Panc1 (cell line): ENCODE measurements around the gene C1orf216. TPM values are rescaled to one million over a fixed set of nuclear protein-coding genes. Genes with fewer than 3 reads are reported as not detected.
"Not testable (repeated sequence)": the region's sequence is repeated elsewhere in the genome, so short reads cannot be mapped to it uniquely, and the experiment has no call there.

Experiments used
- ATAC-seq: fragments of 200-7000 bp; cut with Tn5 transposase; 2 replicates; pipeline ENCODE4 v1.9.1; 2020; ENCODE audit warnings: mild to moderate bottlenecking, moderate library complexity
- BruUV-seq: library from RNA; stranded (reverse); fragments of 400-500 nt; replicated peaks from 2 replicates; lab custom pipeline; 2021; lab: Mats Ljungman, UMichigan
- CTCF ChIA-PET: fragments of 300-600 bp; sonication (Branson Sonifier 250); formaldehyde crosslinking; loops from one replicate; lab custom pipeline; 2022; ENCODE audit warnings: antibody characterized with exemption; lab: Charles Lee
- POLR2A ChIA-PET: fragments of 300-600 bp; sonication (Branson Sonifier 250); formaldehyde crosslinking; loops from one replicate; lab custom pipeline; 2022; ENCODE audit warnings: antibody characterized with exemption; lab: Charles Lee
- DNase-seq: peaks from one replicate; pipeline ENCODE4 v3.0.0-alpha.2; 2010; ENCODE audit warnings: low read depth, low spot score
- H3K27ac ChIP-seq: 2 replicates; pipeline ENCODE4 v1.5.1; 2011; ENCODE audit warnings: mild to moderate bottlenecking, low read length, inconsistent platforms
- H3K27me3 ChIP-seq: fragments of 200-500 bp; sonication (Bioruptor generic); 2 replicates; pipeline ENCODE4 v1.6.0; 2014; ENCODE audit warnings: low read length, inconsistent platforms; ENCODE audit not compliant: control insufficient read depth, insufficient read depth
- H3K36me3 ChIP-seq: fragments of 200-500 bp; sonication (Bioruptor generic); 2 replicates; pipeline ENCODE4 v1.5.1; 2014; ENCODE audit warnings: inconsistent platforms, mild to moderate bottlenecking, low read length, moderate library complexity; ENCODE audit not compliant: control insufficient read depth, insufficient read depth
- H3K4me1 ChIP-seq: 2 replicates; pipeline ENCODE4 v1.5.1; 2011; ENCODE audit warnings: inconsistent platforms, mild to moderate bottlenecking, low read length, moderate library complexity; ENCODE audit not compliant: control insufficient read depth, insufficient read depth
- H3K4me3 ChIP-seq, 2 experiments: 2 replicates each; pipeline ENCODE4 v1.5.1; 2011 to 2012; ENCODE audit warnings: low read depth in 2 of 2, low read length in 2 of 2, mild to moderate bottlenecking in 2 of 2, inconsistent platforms in 1 of 2, moderate library complexity in 1 of 2
- H3K9me3 ChIP-seq: fragments of 200-500 bp; sonication (Bioruptor generic); 2 replicates; pipeline ENCODE4 v1.5.1; 2014; ENCODE audit warnings: low read depth, mild to moderate bottlenecking, inconsistent platforms, low read length, moderate library complexity; ENCODE audit not compliant: control insufficient read depth, insufficient read depth
- CTCF ChIP-seq: fragments of 450-650 bp; IDR thresholded peaks from 2 replicates; pipeline ENCODE4 v1.5.1; 2017; ENCODE audit warnings: mild to moderate bottlenecking
- POLR2AphosphoS5 ChIP-seq: IDR thresholded peaks from 2 replicates; pipeline ENCODE4 v1.6.1; 2012; ENCODE audit warnings: mild to moderate bottlenecking, low read depth, low read length, moderate library complexity
- REST ChIP-seq, 2 experiments: IDR thresholded peaks; 2 replicates each; pipeline ENCODE4 v1.6.1; 2011 to 2012; ENCODE audit warnings: low read depth in 2 of 2, control low read depth in 1 of 2, low read length in 1 of 2, mild to moderate bottlenecking in 1 of 2, moderate library complexity in 1 of 2; ENCODE audit not compliant: insufficient read depth in 1 of 2
- SIN3A ChIP-seq: IDR thresholded peaks from 2 replicates; pipeline ENCODE4 v1.6.1; 2012; ENCODE audit warnings: low read depth, mild to moderate bottlenecking, low read length, moderate library complexity, borderline replicate concordance; ENCODE audit not compliant: insufficient read depth
- TCF7L2 ChIP-seq: IDR thresholded peaks from 2 replicates; pipeline ENCODE4 v1.6.1; 2011; ENCODE audit warnings: mild to moderate bottlenecking, low read depth, low read length, inconsistent platforms
- in situ Hi-C: cut with HindIII; loops from 2 replicates; pipeline ENCODE4 v1.10.0; 2016; ENCODE audit warnings: low sequenced_read_pairs, low pct_unique_long_range_greater_than_20kb
- intact Hi-C: fragments of 100-400 bp; cut with micrococcal nuclease; formaldehyde crosslinking; loops from one replicate; pipeline ENCODE4 v1.10.0; 2022; ENCODE audit not compliant: unreplicated experiment
- total RNA-seq: library from RNA; stranded (reverse); gene quantifications from one replicate; pipeline ENCODE4 v1.2.1, GENCODE V29; 2021; ENCODE audit not compliant: unreplicated experiment

C1orf216 gene
- total RNA-seq, 1 experiment from 2014 or later: 28.0 TPM

GRCh38 chr1:35706846-35707600, 11.7 kb downstream of the C1orf216 start:
- no peaks in the 10 kb centered on the region for H3K27me3 ChIP-seq
- no peak for ATAC-seq
- H3K36me3 ChIP-seq: no peaks in the 10 kb centered on the region
- no peaks in the 10 kb centered on the region for H3K9me3 ChIP-seq
- ChIA-PET CTCF (interaction anchor here (1.2 kb wide), 1 partner anchor 8 kb away, joined by 4 read pairs; no protein-coding TSS in a partner anchor), POLR2A (interaction anchor here (0.5 kb wide), 1 partner anchor 26 kb away, joined by 3 read pairs; no protein-coding TSS in a partner anchor)
- no peak for TF ChIP-seq CTCF
- no peak for TF ChIP-seq TCF7L2
- no peak for TF ChIP-seq POLR2AphosphoS5
- TF ChIP-seq REST (IDR thresholded peaks at IDR 0.05; ENCODE audit: insufficient read depth in 1 of 2, low read depth in 2 of 2, low read length in 1 of 2): no peak
- TF ChIP-seq SIN3A: no peak
- in situ Hi-C loops: no loop called here
- H3K4me1 ChIP-seq: no peaks in the 10 kb centered on the region
- H3K4me3 ChIP-seq: no peak overlapping the region; a peak in 1 of 4 replicates
- no TSS peak for BruUV-seq
- no peak overlapping the region for H3K27ac ChIP-seq
- DNase-seq: no peak
- intact Hi-C loops: no loop called here

GRCh38 chr1:35702508-35702907, 16.2 kb downstream of the C1orf216 start:
- in situ Hi-C loops (no loop called here), intact Hi-C loops (no loop called here)
- no peak overlapping the region for H3K27ac ChIP-seq
- POLR2A ChIA-PET: no interaction called here
- BruUV-seq: no TSS peak
- no peak for ATAC-seq
- peaks cover 11% of the 10 kb centered on the region for H3K27me3 ChIP-seq
- no peaks in the 10 kb centered on the region for H3K36me3 ChIP-seq
- DNase-seq: no peak
- CTCF ChIA-PET: interaction anchor here (0.6 kb wide), 1 partner anchor 56 kb away, joined by 9 read pairs; no protein-coding TSS in a partner anchor
- TF ChIP-seq REST (IDR thresholded peaks at IDR 0.05; ENCODE audit: insufficient read depth in 1 of 2, low read depth in 2 of 2, low read length in 1 of 2): no peak
- TF ChIP-seq POLR2AphosphoS5: no peak
- no peak for TF ChIP-seq SIN3A
- no peak for TF ChIP-seq CTCF
- TF ChIP-seq TCF7L2: no peak
- H3K9me3 ChIP-seq: no peaks in the 10 kb centered on the region
- H3K4me3 ChIP-seq: no peak overlapping the region
- H3K4me1 ChIP-seq: no peaks in the 10 kb centered on the region

- H3K27ac ChIP-seq, H3K9me3 ChIP-seq, intact Hi-C loops, H3K4me3 ChIP-seq, DNase-seq, POLR2A ChIA-PET, CTCF ChIA-PET, ATAC-seq, H3K36me3 ChIP-seq, H3K4me1 ChIP-seq, BruUV-seq, in situ Hi-C loops: not testable (repeated sequence)
- H3K27me3 ChIP-seq: peaks cover 21% of the 10 kb centered on the region
These were observed 19.5 kb downstream of the C1orf216 start for GRCh38 chr1:35699152-35699551.
